ENCODE measurements around the gene FGA. TPM values are rescaled to one million over a fixed set of nuclear protein-coding genes. Genes with fewer than 3 reads are reported as not detected.

Gene FGA
- total and polyA plus RNA-seq, 10 of the 15 experiments (the other 5 are each of a cell fraction or from before 2014, with no cell fraction given) = 3.6 TPM; not detected in 9

DNA sequence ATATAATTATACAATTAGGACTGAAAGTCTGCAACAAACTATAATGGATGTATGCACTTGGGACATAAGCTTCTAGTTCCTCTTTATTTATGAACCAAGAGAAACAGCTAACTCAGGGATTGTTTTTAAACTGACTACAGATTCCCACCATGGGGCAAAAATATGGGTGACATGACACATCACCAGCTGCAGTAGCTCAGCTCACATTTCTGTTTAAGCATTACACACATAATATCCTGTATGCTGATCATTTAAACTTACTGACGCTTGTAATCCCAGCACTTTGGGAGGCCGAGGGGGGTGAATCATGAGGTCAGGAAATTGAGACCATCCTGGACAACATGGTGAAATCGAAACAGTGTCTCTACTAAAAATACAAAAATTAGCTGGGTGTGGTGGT lies 16.2 kb downstream of the FGA start:
- TF ChIP-seq, protein P1, sequence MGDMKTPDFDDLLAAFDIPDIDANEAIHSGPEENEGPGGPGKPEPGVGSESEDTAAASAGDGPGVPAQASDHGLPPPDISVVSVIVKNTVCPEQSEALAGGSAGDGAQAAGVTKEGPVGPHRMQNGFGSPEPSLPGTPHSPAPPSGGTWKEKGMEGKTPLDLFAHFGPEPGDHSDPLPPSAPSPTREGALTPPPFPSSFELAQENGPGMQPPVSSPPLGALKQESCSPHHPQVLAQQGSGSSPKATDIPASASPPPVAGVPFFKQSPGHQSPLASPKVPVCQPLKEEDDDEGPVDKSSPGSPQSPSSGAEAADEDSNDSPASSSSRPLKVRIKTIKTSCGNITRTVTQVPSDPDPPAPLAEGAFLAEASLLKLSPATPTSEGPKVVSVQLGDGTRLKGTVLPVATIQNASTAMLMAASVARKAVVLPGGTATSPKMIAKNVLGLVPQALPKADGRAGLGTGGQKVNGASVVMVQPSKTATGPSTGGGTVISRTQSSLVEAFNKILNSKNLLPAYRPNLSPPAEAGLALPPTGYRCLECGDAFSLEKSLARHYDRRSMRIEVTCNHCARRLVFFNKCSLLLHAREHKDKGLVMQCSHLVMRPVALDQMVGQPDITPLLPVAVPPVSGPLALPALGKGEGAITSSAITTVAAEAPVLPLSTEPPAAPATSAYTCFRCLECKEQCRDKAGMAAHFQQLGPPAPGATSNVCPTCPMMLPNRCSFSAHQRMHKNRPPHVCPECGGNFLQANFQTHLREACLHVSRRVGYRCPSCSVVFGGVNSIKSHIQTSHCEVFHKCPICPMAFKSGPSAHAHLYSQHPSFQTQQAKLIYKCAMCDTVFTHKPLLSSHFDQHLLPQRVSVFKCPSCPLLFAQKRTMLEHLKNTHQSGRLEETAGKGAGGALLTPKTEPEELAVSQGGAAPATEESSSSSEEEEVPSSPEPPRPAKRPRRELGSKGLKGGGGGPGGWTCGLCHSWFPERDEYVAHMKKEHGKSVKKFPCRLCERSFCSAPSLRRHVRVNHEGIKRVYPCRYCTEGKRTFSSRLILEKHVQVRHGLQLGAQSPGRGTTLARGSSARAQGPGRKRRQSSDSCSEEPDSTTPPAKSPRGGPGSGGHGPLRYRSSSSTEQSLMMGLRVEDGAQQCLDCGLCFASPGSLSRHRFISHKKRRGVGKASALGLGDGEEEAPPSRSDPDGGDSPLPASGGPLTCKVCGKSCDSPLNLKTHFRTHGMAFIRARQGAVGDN (IDR thresholded peaks at IDR 0.05) = no peak
- TF ChIP-seq ZNF24 (IDR thresholded peaks at IDR 0.05) (no peak), NFIC (IDR thresholded peaks at IDR 0.05; ENCODE audit: low read depth, low read length) (no peak), SMC3 (IDR thresholded peaks at IDR 0.05; ENCODE audit: borderline replicate concordance, low read length) (no peak)
- TF ChIP-seq, protein P2, sequence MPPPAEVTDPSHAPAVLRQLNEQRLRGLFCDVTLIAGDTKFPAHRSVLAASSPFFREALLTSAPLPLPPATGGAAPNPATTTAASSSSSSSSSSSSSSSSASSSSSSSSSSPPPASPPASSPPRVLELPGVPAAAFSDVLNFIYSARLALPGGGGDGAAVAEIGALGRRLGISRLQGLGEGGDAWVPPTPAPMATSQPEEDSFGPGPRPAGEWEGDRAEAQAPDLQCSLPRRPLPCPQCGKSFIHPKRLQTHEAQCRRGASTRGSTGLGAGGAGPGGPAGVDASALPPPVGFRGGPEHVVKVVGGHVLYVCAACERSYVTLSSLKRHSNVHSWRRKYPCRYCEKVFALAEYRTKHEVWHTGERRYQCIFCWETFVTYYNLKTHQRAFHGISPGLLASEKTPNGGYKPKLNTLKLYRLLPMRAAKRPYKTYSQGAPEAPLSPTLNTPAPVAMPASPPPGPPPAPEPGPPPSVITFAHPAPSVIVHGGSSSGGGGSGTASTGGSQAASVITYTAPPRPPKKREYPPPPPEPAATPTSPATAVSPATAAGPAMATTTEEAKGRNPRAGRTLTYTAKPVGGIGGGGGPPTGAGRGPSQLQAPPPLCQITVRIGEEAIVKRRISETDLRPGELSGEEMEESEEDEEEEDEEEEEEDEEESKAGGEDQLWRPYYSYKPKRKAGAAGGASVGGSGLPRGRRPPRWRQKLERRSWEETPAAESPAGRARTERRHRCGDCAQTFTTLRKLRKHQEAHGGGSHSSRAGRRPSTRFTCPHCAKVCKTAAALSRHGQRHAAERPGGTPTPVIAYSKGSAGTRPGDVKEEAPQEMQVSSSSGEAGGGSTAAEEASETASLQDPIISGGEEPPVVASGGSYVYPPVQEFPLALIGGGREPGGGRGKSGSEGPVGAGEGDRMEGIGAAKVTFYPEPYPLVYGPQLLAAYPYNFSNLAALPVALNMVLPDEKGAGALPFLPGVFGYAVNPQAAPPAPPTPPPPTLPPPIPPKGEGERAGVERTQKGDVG (CRISPR knock-in tag; IDR thresholded peaks at IDR 0.05) = no peak
- no peak for DNase-seq (ENCODE audit: low read depth, low spot score)
- Histone ChIP-seq H3K27ac (ENCODE audit: control insufficient read depth, insufficient read depth) (no peak overlapping the region), H3K36me3 (ENCODE audit: control insufficient read depth in 2 of 2, insufficient read depth in 2 of 2, low read length in 1 of 2) (no peaks in the 10 kb centered on the region), H3K9me3 (replicated peaks; ENCODE audit: control insufficient read depth, insufficient read depth, low read length) (no peaks in the 10 kb centered on the region), H2AFZ (ENCODE audit: control insufficient read depth, low read depth, low read length) (no peak overlapping the region), H4K20me1 (ENCODE audit: control insufficient read depth, insufficient read depth) (no peaks in the 10 kb centered on the region), H3K4me2 (ENCODE audit: control insufficient read depth, insufficient read depth) (no peak overlapping the region), H3K9ac (ENCODE audit: control insufficient read depth, insufficient read depth, low read length) (no peak overlapping the region), H3K4me3 (no peak overlapping the region), H3K79me2 (ENCODE audit: control insufficient read depth, insufficient read depth, low read length) (no peaks in the 10 kb centered on the region), H3K4me1 (ENCODE audit: control insufficient read depth, insufficient read depth, low read length) (no peaks in the 10 kb centered on the region), H3K27me3 (replicated peaks in 1 of 2; ENCODE audit: control insufficient read depth in 2 of 2, insufficient read depth in 2 of 2, low read length in 1 of 2) (no peaks in the 10 kb centered on the region)
- intact Hi-C loops (cut with micrococcal nuclease; ENCODE audit: unreplicated experiment) = no loop called here
- no TSS peak for BruUV-seq (replicated peaks)
- FAIRE-seq = no peak
- ATAC-seq = no peak
- ChIA-PET RAD21 (ENCODE audit: unreplicated experiment) (no interaction called here), CTCF (interaction anchor here (1.4 to 1.6 kb wide), 2 partner anchors 45 to 48 kb away, joined by 4 to 6 read pairs; no protein-coding TSS in a partner anchor), POLR2A (no interaction called here), SMC1A (ENCODE audit: uncharacterized antibody, unreplicated experiment) (interaction anchor here (1.0 to 1.8 kb wide), 2 partner anchors 9 to 11 kb away, joined by 3 to 4 read pairs; no protein-coding TSS in a partner anchor)
- in situ Hi-C loops (cut with MboI) = no loop called here
- WGBS (ENCODE audit: insufficient coverage, insufficient replicate concordance, low lambda C conversion rate, missing lambda C conversion rate) = 31% methylated on average over 3 of the region's 3 CpGs

Measured in GM12878 (cell line).